ENCODE data around the gene SLC47A2.

- TF ChIP-seq CTCF (conservative IDR thresholded peaks at IDR 0.05 in 1 of 2, IDR thresholded peaks at IDR 0.05 in 1 of 2; ENCODE audit: low read depth in 1 of 2, low read length in 2 of 2) (no peak), EZH2 (IDR thresholded peaks at IDR 0.05; ENCODE audit: low read length, missing control alignments) (no peak)
Measured at GRCh38 chr17:19720210-19720475, 3.8 kb upstream of the SLC47A2 start.
